IMR-90 (cell line): ENCODE measurements around the gene ERBB4. TPM values are rescaled to one million over a fixed set of nuclear protein-coding genes. Genes with fewer than 3 reads are reported as not detected.

Experiments used
- ATAC-seq: fragments of 200-7000 bp; cut with Tn5 transposase; 2 replicates; pipeline ENCODE4 v1.9.1; 2020; ENCODE audit warnings: low read depth, mild to moderate bottlenecking, moderate library complexity
- BruUV-seq: library from RNA; stranded (reverse); fragments of 400-500 nt; replicated peaks from 2 replicates; lab custom pipeline; 2021; lab: Mats Ljungman, UMichigan
- CTCF ChIA-PET: fragments of 300-600 bp; formaldehyde crosslinking; extraction: SDS; loops from one replicate; lab custom pipeline; 2021; ENCODE audit warnings: antibody characterized with exemption; lab: Yijun Ruan, JAX
- POLR2A ChIA-PET: fragments of 300-600 bp; sonication (Branson Sonifier 250); formaldehyde crosslinking; loops from one replicate; lab custom pipeline; 2022; ENCODE audit warnings: antibody characterized with exemption; ENCODE audit not compliant: unreplicated experiment; lab: Charles Lee
- DNase-seq: peaks from one replicate; pipeline ENCODE4 v3.0.0; 2013
- H2AFZ ChIP-seq: replicated peaks from 2 replicates; pipeline ENCODE3; 2013; ENCODE audit warnings: low read length, mild to moderate bottlenecking; ENCODE audit not compliant: poor library complexity
- H2AK5ac ChIP-seq: 2 replicates; pipeline ENCODE4 v1.6.1; 2013; ENCODE audit warnings: low read depth, low read length, inconsistent platforms
- H2AK9ac ChIP-seq: replicated peaks from 2 replicates; pipeline ENCODE3; 2013; ENCODE audit warnings: mild to moderate bottlenecking, low read depth, low read length, moderate library complexity; ENCODE audit not compliant: poor library complexity
- H2BK120ac ChIP-seq: 2 replicates; pipeline ENCODE4 v1.6.1; 2013; ENCODE audit warnings: low read depth, low read length, inconsistent platforms
- H2BK15ac ChIP-seq: 3 replicates; pipeline ENCODE4 v1.6.1; 2013; ENCODE audit warnings: low read depth, low read length, inconsistent platforms
- H2BK20ac ChIP-seq: 2 replicates; pipeline ENCODE4 v1.6.1; 2013; ENCODE audit warnings: low read depth, mild to moderate bottlenecking, inconsistent platforms, low read length, moderate library complexity
- H2BK5ac ChIP-seq: 2 replicates; pipeline ENCODE4 v1.6.1; 2013; ENCODE audit warnings: mild to moderate bottlenecking, low read depth, low read length, inconsistent platforms; ENCODE audit not compliant: poor library complexity, severe bottlenecking
- H3K14ac ChIP-seq: replicated peaks from 2 replicates; pipeline ENCODE4 v1.6.1; 2013; ENCODE audit warnings: low read depth, low read length, inconsistent platforms
- H3K18ac ChIP-seq: 2 replicates; pipeline ENCODE4 v1.6.1; 2013; ENCODE audit warnings: low read depth, low read length, control low read depth
- H3K23ac ChIP-seq: 2 replicates; pipeline ENCODE4 v1.6.1; 2013; ENCODE audit warnings: low read depth, low read length, inconsistent platforms
- H3K27ac ChIP-seq: 2 replicates; pipeline ENCODE4 v1.5.1; 2013; ENCODE audit warnings: mild to moderate bottlenecking, control low read depth, low read length; ENCODE audit not compliant: insufficient read depth
- H3K27me3 ChIP-seq: 2 replicates; pipeline ENCODE4 v1.6.1; 2013; ENCODE audit warnings: low read length; ENCODE audit not compliant: control insufficient read depth, insufficient read depth
- H3K36me3 ChIP-seq: 2 replicates; pipeline ENCODE4 v1.6.1; 2013; ENCODE audit warnings: low read length, mixed read lengths; ENCODE audit not compliant: control insufficient read depth, insufficient read depth
- H3K4ac ChIP-seq: 2 replicates; pipeline ENCODE4 v1.6.1; 2013; ENCODE audit warnings: low read depth, low read length, inconsistent platforms
- H3K4me1 ChIP-seq: 2 replicates; pipeline ENCODE4 v1.6.1; 2013; ENCODE audit warnings: low read length, mixed read lengths; ENCODE audit not compliant: control insufficient read depth, insufficient read depth
- H3K4me2 ChIP-seq: 2 replicates; pipeline ENCODE4 v1.6.1; 2013; ENCODE audit warnings: low read depth, mild to moderate bottlenecking, control low read depth, low read length, moderate library complexity
- H3K4me3 ChIP-seq: 2 replicates; pipeline ENCODE4 v1.5.1; 2013; ENCODE audit warnings: low read depth, mild to moderate bottlenecking, control low read depth, low read length, moderate library complexity; ENCODE audit not compliant: insufficient read depth
- H3K56ac ChIP-seq: 2 replicates; pipeline ENCODE4 v1.6.1; 2013; ENCODE audit warnings: low read length, inconsistent platforms; ENCODE audit not compliant: insufficient read depth; ENCODE audit errors: extremely low read depth
- H3K79me1 ChIP-seq, 2 experiments: 2 replicates each; pipeline ENCODE4 v1.6.1; 2013; ENCODE audit warnings: low read length in 2 of 2, inconsistent platforms in 1 of 2, low read depth in 1 of 2
- H3K9ac ChIP-seq: 2 replicates; pipeline ENCODE4 v1.6.1; 2013; ENCODE audit warnings: low read depth, low read length, control low read depth
- H3K9me1 ChIP-seq: 2 replicates; pipeline ENCODE4 v1.6.1; 2013; ENCODE audit warnings: low read length, inconsistent platforms; ENCODE audit not compliant: insufficient read depth
- H3K9me3 ChIP-seq: 2 replicates; pipeline ENCODE4 v1.6.1; 2013; ENCODE audit warnings: low read length; ENCODE audit not compliant: control insufficient read depth, insufficient read depth
- H4K20me1 ChIP-seq: 2 replicates; pipeline ENCODE4 v1.6.1; 2013; ENCODE audit warnings: low read length, inconsistent platforms; ENCODE audit not compliant: insufficient read depth
- H4K5ac ChIP-seq: 2 replicates; pipeline ENCODE4 v1.6.1; 2013; ENCODE audit warnings: mild to moderate bottlenecking, low read depth, low read length, control low read depth
- H4K8ac ChIP-seq, 2 experiments: 2 replicates each; pipeline ENCODE4 v1.6.1; 2013; ENCODE audit warnings: low read depth in 2 of 2, low read length in 2 of 2, control low read depth in 1 of 2, inconsistent platforms in 1 of 2
- H4K91ac ChIP-seq: 2 replicates; pipeline ENCODE4 v1.6.1; 2013; ENCODE audit warnings: low read depth, low read length, inconsistent platforms; ENCODE audit not compliant: insufficient read depth
- CTCF ChIP-seq: conservative IDR thresholded peaks from 2 replicates; pipeline ENCODE4 v1.5.1; 2012; ENCODE audit warnings: mild to moderate bottlenecking, low read depth, low read length, improper control_type of control experiment
- RFX5 ChIP-seq: IDR thresholded peaks from 2 replicates; pipeline ENCODE4 v1.8.0; 2012; ENCODE audit warnings: low read depth, mild to moderate bottlenecking, low read length, moderate library complexity
- WGBS, 2 experiments: methylation state at CpG; one replicate each; pipeline versions ENCODE4 v1.1.5 to v1.1.7; 2013; ENCODE audit warnings: missing lambda C conversion rate in 2 of 2; ENCODE audit not compliant: insufficient read length in 1 of 2; ENCODE audit errors: extremely low coverage in 2 of 2; 5-methylcytosine and 5-hydroxymethylcytosine counted together
- dilution Hi-C: fragments of 300-500 bp; cut with HindIII; formaldehyde crosslinking; loops from one replicate; pipeline ENCODE4 v1.14.3; 2018; ENCODE audit warnings: low sequenced_read_pairs; ENCODE audit not compliant: unreplicated experiment
- in situ Hi-C: fragments of 300-500 bp; cut with MboI; formaldehyde crosslinking; loops from 3 replicates; pipeline ENCODE4 v1.14.3; 2019; ENCODE audit warnings: low sequenced_read_pairs, inconsistent platforms, mixed read lengths
- intact Hi-C: fragments of 100-400 bp; cut with micrococcal nuclease; formaldehyde crosslinking; loops from 2 replicates; pipeline ENCODE4 v1.10.0; 2022
- polyA plus RNA-seq, 3 experiments: library from polyadenylated mRNA; depleted of rRNA; stranded (reverse); fragments of >200 nt; gene quantifications; 2 replicates each; pipeline ENCODE4 v1.2.3, GENCODE V29; 2012; ENCODE audit warnings: low replicate concordance in 1 of 3
- total RNA-seq: library from RNA; depleted of rRNA; stranded (reverse); fragments of >200 nt; gene quantifications from 2 replicates; pipeline ENCODE4 v1.2.3, GENCODE V29; 2012

Gene ERBB4
- total and polyA plus RNA-seq, 2 of the 4 experiments (the other 2 are of a cell fraction), result not detected

GRCh38 chr2:211690736-211691135, 847.9 kb downstream of the ERBB4 start:
- no peak overlapping the region for H2BK5ac ChIP-seq
- no peak overlapping the region for H3K18ac ChIP-seq
- ATAC-seq (no peak), DNase-seq (no peak)
- intact Hi-C loops (no loop called here), dilution Hi-C loops (no loop called here), in situ Hi-C loops (no loop called here)
- H3K79me1 ChIP-seq, result no peaks in the 10 kb centered on the region
- H4K5ac ChIP-seq, result no peak overlapping the region
- H2BK20ac ChIP-seq, result no peak overlapping the region
- WGBS, 2 experiments, result no CpG with 5 or more reads among the region's 1 CpG
- H3K4me2 ChIP-seq, result no peak overlapping the region
- no peak overlapping the region for H2BK120ac ChIP-seq
- no peak overlapping the region for H4K91ac ChIP-seq
- no peaks in the 10 kb centered on the region for H3K27me3 ChIP-seq
- H4K8ac ChIP-seq, result no peak overlapping the region
- H3K9me1 ChIP-seq, result no peaks in the 10 kb centered on the region
- no peaks in the 10 kb centered on the region for H3K4me1 ChIP-seq
- no TSS peak for BruUV-seq
- no peaks in the 10 kb centered on the region for H4K20me1 ChIP-seq
- no peak overlapping the region for H2AK5ac ChIP-seq
- no peak overlapping the region for H3K4me3 ChIP-seq
- no peak overlapping the region for H3K9ac ChIP-seq
- no peak overlapping the region for H3K23ac ChIP-seq
- H3K9me3 ChIP-seq, result peaks cover 3% of the 10 kb centered on the region; the same call in 1 of the 2 replicates
- POLR2A ChIA-PET, result no interaction called here
- no peak overlapping the region for H3K56ac ChIP-seq
- H2BK15ac ChIP-seq, result no peak overlapping the region
- no peak overlapping the region for H3K27ac ChIP-seq
- no peak overlapping the region for H2AFZ ChIP-seq
- H3K4ac ChIP-seq, result no peak overlapping the region
- CTCF ChIA-PET, result no interaction called here
- no peak overlapping the region for H2AK9ac ChIP-seq
- H3K36me3 ChIP-seq, result no peaks in the 10 kb centered on the region
- no peak for TF ChIP-seq RFX5
- no peak for TF ChIP-seq CTCF
- H3K14ac ChIP-seq, result no peak overlapping the region
